ENCODE results near the gene SLC13A3.

The SLC13A3 gene

GRCh38 chr20:46566125-46566524, 85.1 kb downstream of the SLC13A3 start:
- no peak for DNase-seq
- Mint-ChIP-seq H3K9me3 (no peaks in the 10 kb centered on the region), H3K4me3 (no peak overlapping the region), H3K36me3 (ENCODE audit: low read depth) (no peaks in the 10 kb centered on the region), H3K27ac (no peak overlapping the region), H3K27me3 (ENCODE audit: low read depth, poor library complexity) (peaks cover 7% of the 10 kb centered on the region), H3K4me1 (no peaks in the 10 kb centered on the region)
- no peak for TF ChIP-seq CTCF (IDR thresholded peaks at IDR 0.05)

DNA sequence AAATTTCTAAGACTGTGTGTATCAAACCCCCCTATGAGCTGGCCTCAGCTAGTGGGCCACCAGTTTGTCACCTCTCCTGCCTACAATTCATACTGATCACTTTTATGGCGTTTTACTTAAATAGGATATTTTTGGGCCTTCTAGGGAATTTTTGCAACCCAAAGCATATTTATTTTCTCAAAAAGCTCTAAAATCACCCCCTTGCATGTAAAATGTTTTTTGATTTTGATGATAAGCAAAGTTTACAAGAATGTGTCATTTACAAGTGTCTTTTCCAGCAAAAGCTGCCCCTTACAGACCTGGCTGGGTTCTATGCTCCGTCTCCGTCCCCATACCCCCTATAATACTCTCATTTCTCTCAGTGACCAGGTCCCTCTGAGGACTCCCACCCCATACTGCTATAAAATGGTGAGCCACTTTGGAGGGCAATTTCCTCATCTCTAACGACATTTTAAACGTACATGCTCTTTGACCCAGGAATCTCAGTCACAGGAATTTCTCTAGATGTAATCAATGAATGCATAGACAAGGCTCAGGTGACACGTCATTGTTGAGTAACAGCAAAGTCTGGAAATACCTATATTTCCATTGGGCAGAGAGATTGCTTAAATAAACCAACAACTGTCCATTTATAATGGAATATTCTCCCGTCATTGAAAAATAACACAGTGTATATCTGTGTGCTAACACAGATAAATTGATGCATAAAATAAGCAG, 86.9 kb downstream of the SLC13A3 start:
- no peak overlapping the region for H3K4me3 Mint-ChIP-seq
- peaks cover 15% of the 10 kb centered on the region for H3K4me1 Mint-ChIP-seq
- no peak for DNase-seq
- H3K27me3 Mint-ChIP-seq (ENCODE audit: low read depth, poor library complexity): peaks cover 3% of the 10 kb centered on the region
- H3K9me3 Mint-ChIP-seq: no peaks in the 10 kb centered on the region
- H3K27ac Mint-ChIP-seq: no peak overlapping the region
- no peaks in the 10 kb centered on the region for H3K36me3 Mint-ChIP-seq (ENCODE audit: low read depth)
- no peak for TF ChIP-seq CTCF (IDR thresholded peaks at IDR 0.05)

DNA sequence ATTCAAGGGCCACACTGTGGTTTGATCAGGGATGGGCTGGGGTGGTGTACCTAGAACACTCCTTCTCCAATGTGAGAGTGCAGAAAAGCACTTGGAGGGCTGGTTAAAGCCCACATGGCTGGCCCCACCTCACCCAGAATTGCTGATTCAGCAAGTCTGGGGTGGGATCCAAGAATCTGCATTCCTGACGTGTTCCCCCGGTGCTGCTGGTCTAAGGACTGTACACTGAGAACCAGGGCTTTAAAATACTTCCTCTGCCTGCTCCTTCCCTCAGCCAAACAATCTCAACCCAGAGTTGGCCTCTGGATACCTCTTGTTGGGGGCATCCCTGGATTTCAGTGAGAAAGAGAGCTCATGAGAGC, 87.4 kb downstream of the SLC13A3 start:
- H3K27ac Mint-ChIP-seq: no peak overlapping the region
- H3K9me3 Mint-ChIP-seq: no peaks in the 10 kb centered on the region
- no peak for DNase-seq
- TF ChIP-seq CTCF (IDR thresholded peaks at IDR 0.05): no peak
- H3K4me1 Mint-ChIP-seq: peaks cover 21% of the 10 kb centered on the region
- H3K4me3 Mint-ChIP-seq: no peak overlapping the region
- H3K36me3 Mint-ChIP-seq (ENCODE audit: low read depth): no peaks in the 10 kb centered on the region
- peaks cover 3% of the 10 kb centered on the region for H3K27me3 Mint-ChIP-seq (ENCODE audit: low read depth, poor library complexity)

DNA sequence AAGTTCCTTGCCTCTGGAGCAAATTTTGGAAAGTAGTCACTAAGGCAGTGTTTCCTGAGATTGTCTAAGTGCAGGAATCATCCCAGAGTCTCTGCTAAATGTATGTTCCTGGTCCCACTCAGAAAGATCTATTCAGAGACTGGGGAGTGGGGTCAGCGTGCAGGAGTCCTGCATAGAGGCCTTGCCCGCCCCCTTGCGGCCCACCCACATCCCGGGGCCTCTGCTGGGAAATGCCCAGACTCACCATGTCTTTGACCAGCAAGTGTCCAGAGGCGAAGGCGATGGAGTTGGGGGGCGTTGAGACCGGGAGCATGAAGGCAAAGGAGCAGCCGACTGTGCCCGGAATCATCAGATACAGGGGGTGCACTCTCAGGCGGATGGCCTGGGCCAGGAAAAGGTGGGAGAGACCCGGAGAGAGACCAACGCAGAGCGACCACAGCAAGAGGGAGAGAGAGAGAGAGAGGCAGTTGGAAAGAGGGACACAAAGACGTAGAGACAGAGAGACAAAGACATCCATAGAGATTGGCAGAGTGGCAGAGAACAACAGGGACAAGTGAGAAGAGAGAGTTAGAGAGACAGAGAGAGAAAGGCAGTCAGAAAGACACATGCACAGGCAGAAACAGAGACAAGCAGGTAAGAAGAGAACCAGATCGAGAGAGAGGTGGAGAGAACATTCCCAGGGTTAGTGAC, 87.9 kb downstream of the SLC13A3 start:
- no peak for TF ChIP-seq CTCF (IDR thresholded peaks at IDR 0.05)
- Mint-ChIP-seq H3K9me3 (no peaks in the 10 kb centered on the region), H3K36me3 (ENCODE audit: low read depth) (no peaks in the 10 kb centered on the region), H3K4me1 (peaks cover 26% of the 10 kb centered on the region), H3K4me3 (no peak overlapping the region), H3K27me3 (ENCODE audit: low read depth, poor library complexity) (peaks cover 5% of the 10 kb centered on the region), H3K27ac (no peak overlapping the region)
- DNase-seq: peak; percentile 37

DNA sequence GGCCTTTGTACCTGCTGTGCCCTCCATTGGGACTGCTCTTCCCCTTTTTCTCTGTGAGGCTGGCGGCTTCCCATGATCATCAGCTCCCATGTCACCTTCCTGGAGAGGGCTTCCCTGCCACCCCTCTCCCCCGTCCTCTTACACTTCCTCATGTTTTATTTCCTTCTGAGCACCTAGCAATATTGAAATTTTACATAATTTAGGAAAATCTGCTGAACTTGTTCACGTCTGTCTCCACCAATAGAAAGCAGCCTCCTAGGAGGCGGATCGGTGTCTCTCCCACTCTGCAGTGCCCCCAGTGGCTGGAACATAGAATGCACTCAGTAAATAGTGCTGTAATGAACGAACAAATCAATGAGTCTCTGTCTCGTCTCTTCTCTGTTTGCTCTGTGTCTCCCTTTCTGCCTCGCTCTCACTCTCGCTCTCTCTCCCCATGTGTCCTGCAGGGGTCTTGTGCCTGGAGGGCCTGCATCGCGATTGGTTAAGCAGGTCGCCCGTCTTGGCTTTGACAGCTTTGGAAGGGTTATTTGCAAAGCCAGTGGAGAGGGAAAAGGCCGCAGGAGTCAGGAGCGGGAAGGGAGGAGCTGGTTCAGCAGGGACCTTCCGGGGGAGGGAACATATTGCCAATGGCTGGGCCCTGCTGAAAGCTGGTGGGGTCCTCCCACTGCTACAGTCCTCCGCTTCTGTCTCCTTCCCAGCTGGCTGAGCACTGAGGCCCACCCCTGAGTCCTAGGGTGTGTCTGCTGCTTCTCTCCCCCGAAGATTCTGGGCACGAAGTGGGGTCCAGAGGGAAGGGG, 88.7 kb downstream of the SLC13A3 start:
- DNase-seq: peak; percentile 78

More for the DNA sequence above, 88.7 kb downstream of the SLC13A3 start:
- no peaks in the 10 kb centered on the region for H3K9me3 Mint-ChIP-seq
- H3K27me3 Mint-ChIP-seq (ENCODE audit: low read depth, poor library complexity): peaks cover 6% of the 10 kb centered on the region
- H3K27ac Mint-ChIP-seq: no peak overlapping the region
- H3K36me3 Mint-ChIP-seq (ENCODE audit: low read depth): no peaks in the 10 kb centered on the region
- no peak overlapping the region for H3K4me3 Mint-ChIP-seq
- TF ChIP-seq CTCF (IDR thresholded peaks at IDR 0.05): peak; percentile 83
- peaks cover 33% of the 10 kb centered on the region for H3K4me1 Mint-ChIP-seq
